Activated CD4-positive, alpha-beta T cell treated with anti-CD3 and anti-CD28 coated beads, Interleukin-2, amount 10 ng/mL, durations not matched to agents 24 days and 14 days (primary cell): Measurements from ENCODE around the gene PSMG4. TPM values are rescaled to one million over a fixed set of nuclear protein-coding genes. Genes with fewer than 3 reads are reported as not detected.

Source experiments
- DNase-seq: peaks from one replicate; pipeline ENCODE4 v3.0.0; 2022
- H3K27ac Mint-ChIP-seq: one replicate; pipeline ENCODE4 v1.8.0; 2022; ENCODE audit warnings: mild to moderate bottlenecking, mixed read lengths
- H3K27me3 Mint-ChIP-seq: one replicate; pipeline ENCODE4 v1.8.0; 2022; ENCODE audit warnings: mixed read lengths
- H3K36me3 Mint-ChIP-seq: one replicate; pipeline ENCODE4 v1.8.0; 2022; ENCODE audit warnings: low read depth, mild to moderate bottlenecking, mixed read lengths
- H3K4me1 Mint-ChIP-seq: one replicate; pipeline ENCODE4 v1.8.0; 2021; ENCODE audit warnings: mixed read lengths
- H3K4me3 Mint-ChIP-seq: one replicate; pipeline ENCODE4 v1.8.0; 2022; ENCODE audit warnings: mild to moderate bottlenecking, moderate library complexity, mixed read lengths
- H3K9me3 Mint-ChIP-seq: one replicate; pipeline ENCODE4 v1.8.0; 2021; ENCODE audit warnings: mixed read lengths
- intact Hi-C: fragments of 100-400 bp; cut with micrococcal nuclease; formaldehyde crosslinking; loops from one replicate; pipeline ENCODE4 v1.15.1; 2023
- total RNA-seq: library from RNA; stranded (reverse); gene quantifications from 2 replicates; pipeline ENCODE4 v1.2.3, GENCODE V29; 2022

PSMG4 gene
- total RNA-seq, 1 donor from 2014 or later, result 35.6 TPM

GRCh38 chr6:3311826-3312225, 53.1 kb downstream of the PSMG4 start:
- H3K36me3 Mint-ChIP-seq, result no peaks in the 10 kb centered on the region
- H3K4me1 Mint-ChIP-seq, result no peaks in the 10 kb centered on the region
- H3K27me3 Mint-ChIP-seq, result peaks cover 2% of the 10 kb centered on the region
- intact Hi-C loops, result no loop called here
- no peaks in the 10 kb centered on the region for H3K9me3 Mint-ChIP-seq
- H3K4me3 Mint-ChIP-seq, result no peak overlapping the region
- no peak overlapping the region for H3K27ac Mint-ChIP-seq
- no peak for DNase-seq

DNA sequence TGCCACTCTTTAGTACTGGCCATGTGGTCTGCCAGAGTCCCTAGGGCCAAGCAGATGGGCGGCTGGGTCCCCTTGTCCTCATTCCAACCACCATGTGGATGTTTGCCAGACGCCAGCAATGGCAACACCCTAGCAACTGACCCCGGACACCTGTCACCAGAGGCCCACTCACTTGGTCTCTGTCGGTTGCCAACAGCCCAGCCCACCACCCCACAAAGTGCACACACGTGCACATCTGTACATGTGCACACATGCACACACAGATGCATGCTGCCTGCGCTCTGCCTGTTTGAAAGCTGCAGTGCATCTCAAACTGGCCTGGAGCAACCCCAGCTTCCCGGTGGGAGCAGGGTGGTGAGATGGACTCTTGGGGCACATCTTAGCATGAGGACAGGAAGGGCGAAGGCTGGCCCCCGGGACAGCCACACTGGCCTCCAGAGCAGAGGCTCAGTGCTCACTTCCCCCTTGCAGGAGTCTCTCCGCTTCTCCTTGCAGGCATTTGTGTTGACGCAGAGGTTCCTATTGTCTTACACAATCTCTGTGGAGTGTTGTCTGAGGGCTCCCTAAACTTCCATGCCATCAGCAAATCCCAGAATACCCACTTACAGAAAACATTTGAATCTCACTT, 54.0 kb downstream of the PSMG4 start:
- intact Hi-C loops, result no loop called here

DNA sequence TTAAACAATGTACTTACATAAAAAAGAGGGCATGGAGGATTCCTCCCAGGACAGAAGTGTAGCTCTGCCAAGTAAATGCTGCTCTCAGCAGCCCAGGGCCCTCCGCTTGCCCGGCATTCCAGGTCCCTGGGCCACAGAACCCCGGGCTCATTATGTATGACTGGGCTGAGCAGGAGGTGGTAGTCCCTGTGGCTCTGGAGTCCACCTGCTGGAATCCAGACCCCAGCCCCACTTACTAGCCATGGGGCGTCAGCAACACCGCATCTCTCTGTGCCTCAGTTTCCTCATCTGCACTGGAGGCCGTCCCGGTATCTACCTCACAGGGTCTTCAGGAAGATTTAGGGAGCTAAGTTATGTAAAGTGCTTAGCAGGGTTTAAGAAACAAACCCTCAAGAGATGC, 55.4 kb downstream of the PSMG4 start:
- Mint-ChIP-seq H3K27ac (no peak overlapping the region), H3K4me1 (peaks cover 13% of the 10 kb centered on the region), H3K27me3 (peaks cover 21% of the 10 kb centered on the region), H3K36me3 (no peaks in the 10 kb centered on the region), H3K9me3 (no peaks in the 10 kb centered on the region), H3K4me3 (no peak overlapping the region)
- intact Hi-C loops, result no loop called here
- DNase-seq, result no peak

More for the DNA sequence above, 54.0 kb downstream of the PSMG4 start:
- Mint-ChIP-seq H3K4me1 (peaks cover 2% of the 10 kb centered on the region), H3K27ac (no peak overlapping the region), H3K9me3 (no peaks in the 10 kb centered on the region), H3K27me3 (peaks cover 10% of the 10 kb centered on the region), H3K4me3 (no peak overlapping the region), H3K36me3 (no peaks in the 10 kb centered on the region)
- DNase-seq, result no peak

DNA sequence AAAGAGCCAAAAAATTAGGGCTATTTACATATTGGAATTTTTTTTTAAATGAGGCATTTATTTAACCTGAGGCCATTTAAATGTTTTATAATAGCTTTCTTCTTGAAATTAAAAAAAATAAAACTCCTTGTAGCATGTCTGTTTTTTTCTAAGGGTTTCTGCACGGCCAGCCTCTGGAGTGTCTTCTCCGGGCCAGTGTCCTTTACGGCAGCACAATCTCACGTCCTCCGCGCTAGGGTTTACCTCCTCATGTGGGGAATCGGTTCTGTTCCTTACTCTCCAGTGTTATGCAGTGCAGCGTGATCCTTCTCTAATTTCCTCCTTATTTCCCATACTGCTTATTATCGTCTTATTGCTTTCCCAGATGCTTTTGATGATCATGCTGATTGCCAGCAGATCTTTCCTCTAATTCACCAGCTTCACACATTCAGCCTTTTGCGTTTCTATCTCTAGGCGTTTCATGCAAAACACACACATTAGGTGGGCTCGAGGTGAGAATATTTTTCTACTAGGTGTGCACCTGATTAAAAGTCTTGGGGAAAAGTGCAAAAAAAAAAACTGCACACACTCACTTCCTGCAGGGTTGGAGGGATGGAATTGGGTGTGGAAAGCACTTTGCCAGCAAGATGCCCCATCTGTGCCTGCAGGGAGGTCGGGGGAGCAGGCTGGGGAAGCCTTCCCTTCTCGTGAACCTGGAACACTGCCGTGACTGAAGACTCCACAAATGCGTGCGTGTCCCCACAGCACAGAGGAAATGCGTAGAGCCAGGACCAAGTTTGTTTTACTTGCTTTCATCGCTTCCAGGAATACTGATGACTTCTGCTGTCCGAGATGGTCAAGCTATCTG, 56.1 kb downstream of the PSMG4 start:
- Mint-ChIP-seq H3K4me3 (no peak overlapping the region), H3K27me3 (peaks cover 27% of the 10 kb centered on the region), H3K9me3 (no peaks in the 10 kb centered on the region), H3K36me3 (no peaks in the 10 kb centered on the region), H3K4me1 (peaks cover 13% of the 10 kb centered on the region), H3K27ac (no peak overlapping the region)
- intact Hi-C loops, result no loop called here
- DNase-seq, result no peak

DNA sequence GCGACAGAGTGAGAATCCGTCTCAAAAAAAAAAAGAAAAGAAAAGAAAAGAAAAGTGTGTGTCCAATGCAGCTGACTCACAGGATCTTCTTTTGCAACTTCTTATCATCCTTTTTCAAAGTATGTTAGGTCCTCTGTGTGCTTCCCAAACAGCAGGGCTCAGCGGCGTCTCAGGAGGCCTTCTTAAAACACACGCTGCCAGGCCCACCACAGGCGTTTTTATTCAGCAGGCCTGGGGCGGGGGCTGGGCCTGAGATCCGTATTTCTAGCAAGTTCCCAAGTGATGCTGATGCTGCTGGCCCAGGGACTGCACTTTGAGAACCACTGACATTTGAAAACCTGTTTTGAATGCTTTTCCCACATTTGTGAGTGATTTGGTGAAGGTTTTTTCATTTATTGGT, 57.1 kb downstream of the PSMG4 start:
- no peak overlapping the region for H3K4me3 Mint-ChIP-seq
- H3K27ac Mint-ChIP-seq, result no peak overlapping the region
- no peaks in the 10 kb centered on the region for H3K9me3 Mint-ChIP-seq
- peaks cover 13% of the 10 kb centered on the region for H3K4me1 Mint-ChIP-seq
- H3K27me3 Mint-ChIP-seq, result peaks cover 30% of the 10 kb centered on the region
- DNase-seq, result no peak
- no peaks in the 10 kb centered on the region for H3K36me3 Mint-ChIP-seq
- intact Hi-C loops, result no loop called here

GRCh38 chr6:3316331-3316730, 57.6 kb downstream of the PSMG4 start:
- DNase-seq, result no peak
- H3K4me3 Mint-ChIP-seq, result no peak overlapping the region
- no peaks in the 10 kb centered on the region for H3K9me3 Mint-ChIP-seq
- H3K36me3 Mint-ChIP-seq, result no peaks in the 10 kb centered on the region
- H3K27me3 Mint-ChIP-seq, result peaks cover 30% of the 10 kb centered on the region
- intact Hi-C loops, result no loop called here
- peaks cover 13% of the 10 kb centered on the region for H3K4me1 Mint-ChIP-seq
- H3K27ac Mint-ChIP-seq, result no peak overlapping the region

DNA sequence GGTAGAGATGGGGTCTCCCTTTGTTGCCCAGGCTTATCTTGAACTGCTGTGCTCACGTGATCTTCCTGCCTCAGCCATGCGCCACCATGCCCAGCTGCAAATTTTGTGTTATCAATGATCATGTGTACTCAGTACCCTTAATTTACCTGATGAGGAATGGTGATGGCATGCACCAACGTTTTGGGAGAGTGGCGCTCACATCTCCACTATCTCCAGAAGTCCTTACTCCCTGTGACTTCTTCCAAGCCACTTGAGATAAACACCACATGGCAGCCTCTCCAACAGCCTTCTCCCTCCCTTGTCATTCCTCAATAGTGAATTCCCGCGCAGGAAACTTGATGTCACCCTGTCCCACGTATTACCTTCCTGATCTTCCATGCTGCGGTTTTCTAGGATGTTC, 58.1 kb downstream of the PSMG4 start:
- Mint-ChIP-seq H3K27me3 (peaks cover 30% of the 10 kb centered on the region), H3K9me3 (no peaks in the 10 kb centered on the region), H3K4me1 (peaks cover 13% of the 10 kb centered on the region), H3K36me3 (no peaks in the 10 kb centered on the region), H3K4me3 (no peak overlapping the region), H3K27ac (no peak overlapping the region)
- intact Hi-C loops, result no loop called here
- DNase-seq, result no peak

Other genes with a start within 250 kb of the PSMG4 start
- 17.0 and 17.9 TPM in 2 replicates for gene RIPK1, start 190.5 kb upstream of the PSMG4 start, total RNA-seq
- 6.8 and 7.7 TPM in 2 replicates for gene BPHL, start 140.2 kb upstream of the PSMG4 start, total RNA-seq
- 3.9 and 4.7 TPM in 2 replicates for gene TUBB2A, start 101.4 kb upstream of the PSMG4 start, total RNA-seq
- gene TUBB2B, start 31.3 kb upstream of the PSMG4 start, total RNA-seq, result 0.12 TPM in 1 of 2 replicates, not detected in the other
- gene SLC22A23, start 198.1 kb downstream of the PSMG4 start, total RNA-seq, result 0.07 and 0.12 TPM in 2 replicates